Dermis blood vessel endothelial cell (primary cell): ENCODE results near the gene EPS15. TPM values are rescaled to one million over a fixed set of nuclear protein-coding genes. Genes with fewer than 3 reads are reported as not detected.
"Not testable (repeated sequence)": the region's sequence is repeated elsewhere in the genome, so short reads cannot be mapped to it uniquely, and the experiment has no call there.

Experiments
- DNase-seq: peaks from one replicate; pipeline ENCODE4 v3.0.0; 2010
- total RNA-seq: library from RNA; depleted of rRNA; stranded (reverse); fragments of >200 nt; gene quantifications from 2 replicates; pipeline ENCODE4 v1.2.3, GENCODE V29; 2014

The EPS15 gene
- total RNA-seq, 1 donor from 2014 or later: 112 TPM

DNA sequence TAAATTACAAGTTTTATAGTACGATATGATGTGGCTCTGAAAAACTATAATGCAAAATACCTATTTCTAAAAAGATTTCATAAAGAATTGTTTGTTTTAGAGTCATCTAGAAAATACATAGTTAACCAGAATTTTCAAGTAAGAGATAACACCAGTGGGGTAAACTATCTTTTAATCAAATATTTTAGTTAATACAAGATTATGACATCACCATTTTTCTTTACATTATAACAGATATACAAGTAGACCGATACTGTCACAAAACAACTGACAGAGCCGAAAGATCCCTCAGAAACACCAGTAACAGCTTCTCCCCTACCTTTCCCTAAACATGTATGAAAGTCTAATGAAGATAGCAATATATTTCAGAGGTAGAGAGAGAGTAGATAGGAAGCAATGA, 54.2 kb downstream of the EPS15 start:
- no peak for DNase-seq

DNA sequence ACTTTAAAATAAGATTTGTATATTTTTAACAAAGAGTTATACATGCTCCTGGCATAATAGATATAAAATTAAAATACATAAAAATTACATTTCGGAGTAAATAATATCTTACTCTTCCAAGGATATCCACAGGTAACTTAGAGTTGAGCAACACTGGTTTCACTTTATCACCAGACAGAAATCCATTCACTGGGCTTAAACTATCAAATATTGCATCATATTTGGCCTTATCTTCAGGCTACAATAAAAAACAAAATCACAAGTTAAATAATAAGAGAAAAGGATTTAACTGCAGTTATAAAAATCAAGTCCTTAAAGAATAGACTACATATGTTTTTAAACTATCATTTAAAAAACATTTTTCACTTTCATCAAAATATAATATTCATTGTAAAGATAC, 55.5 kb downstream of the EPS15 start:
- no peak for DNase-seq

DNA sequence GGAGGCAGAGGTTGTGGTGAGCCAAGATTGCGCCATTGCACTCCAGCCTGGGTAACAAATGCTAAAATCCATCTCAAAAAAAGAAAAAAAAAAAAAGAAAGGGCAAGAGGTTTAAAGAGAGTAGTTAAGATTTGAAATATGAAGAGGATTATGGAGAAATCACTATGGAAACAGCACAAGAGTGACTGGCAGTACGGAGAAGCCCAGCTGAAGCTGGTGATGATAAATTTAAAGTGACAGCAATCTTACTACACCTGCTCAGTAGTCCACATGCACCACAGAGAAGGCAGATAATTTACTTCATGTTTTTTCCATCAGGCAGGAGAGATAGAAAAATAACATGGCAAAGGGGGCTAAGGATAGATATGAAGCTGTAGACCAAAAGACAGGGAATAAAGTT, 56.8 kb downstream of the EPS15 start:
- not testable (repeated sequence) for DNase-seq

DNA sequence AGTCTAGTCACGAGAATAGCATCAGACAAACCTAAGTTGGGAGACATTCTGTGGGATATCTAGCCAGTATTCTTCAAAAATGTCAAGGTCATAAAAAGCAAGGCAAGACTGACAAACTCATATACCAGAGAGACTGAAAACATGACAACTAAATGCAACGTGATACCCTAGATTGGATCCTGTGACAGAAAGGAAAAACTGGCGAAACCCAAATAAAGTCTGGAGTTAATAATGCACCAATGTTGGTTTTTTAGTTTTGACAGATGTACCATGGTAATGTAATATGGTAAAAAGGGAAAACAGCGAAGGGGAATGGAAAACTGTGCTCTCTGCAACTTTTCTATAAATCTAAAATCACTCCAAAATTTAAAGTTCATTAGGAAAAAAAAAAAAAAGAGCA, 64.5 kb downstream of the EPS15 start:
- no peak for DNase-seq

- DNase-seq: peak; percentile 28
Observed at GRCh38 chr1:51453010-51453409, 66.1 kb downstream of the EPS15 start.

GRCh38 chr1:51448844-51449454, 70.1 kb downstream of the EPS15 start:
- DNase-seq: not testable (repeated sequence)

- DNase-seq: no peak
Observed at GRCh38 chr1:51445351-51446090, 73.5 kb downstream of the EPS15 start.

DNA sequence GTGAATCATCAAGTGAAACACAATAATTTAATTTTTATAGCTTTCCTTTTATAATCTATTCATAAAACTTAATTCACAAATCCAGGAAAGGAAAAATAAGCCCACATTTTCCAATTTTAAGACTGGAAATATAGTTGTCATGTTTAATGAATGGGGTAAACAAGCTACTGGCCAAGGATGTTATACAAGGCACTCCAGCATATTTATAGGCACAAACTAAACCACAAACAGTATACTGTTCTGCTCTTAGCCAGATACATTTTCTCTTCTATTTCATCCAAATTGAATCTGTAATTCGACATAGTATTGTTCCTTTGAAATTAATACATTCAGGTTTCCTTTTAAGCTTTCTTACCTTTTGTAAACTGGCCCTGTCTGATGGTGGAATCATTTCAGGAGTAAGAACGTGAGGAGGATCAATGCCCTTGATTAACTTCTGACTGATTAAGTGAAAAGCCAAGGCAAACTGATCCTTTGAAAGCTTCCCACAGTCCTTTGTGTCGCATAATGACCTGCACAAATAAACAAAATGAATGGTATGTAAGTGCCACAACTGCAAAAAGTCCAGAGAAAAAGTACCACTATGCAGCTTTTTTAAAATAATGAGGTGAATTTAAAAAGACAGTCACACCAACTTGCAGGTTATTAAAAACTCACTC, 74.4 kb downstream of the EPS15 start:
- DNase-seq: no peak

GRCh38 chr1:51444096-51444495, 75.0 kb downstream of the EPS15 start:
- no peak for DNase-seq

DNA sequence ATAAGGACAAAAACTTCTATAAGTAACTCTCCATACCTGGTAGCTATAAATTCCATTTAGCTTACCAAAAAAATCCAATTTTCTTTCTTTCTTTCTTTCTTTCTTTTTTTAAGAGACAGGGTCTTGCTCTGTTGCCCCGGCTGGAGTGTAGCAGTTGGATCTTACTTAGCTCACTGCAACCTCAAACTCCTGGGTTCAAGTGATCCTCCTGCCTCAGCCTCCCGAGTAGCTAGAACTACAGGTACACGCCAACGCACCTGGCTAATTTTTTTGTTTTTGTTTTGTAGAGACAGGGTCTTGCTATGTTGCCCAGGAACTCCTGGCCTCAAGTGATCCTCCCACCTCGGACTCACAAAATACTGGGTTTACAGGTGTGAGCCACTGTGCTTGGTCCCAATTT, 75.5 kb downstream of the EPS15 start:
- no peak for DNase-seq

GRCh38 chr1:51442616-51443015, 76.5 kb downstream of the EPS15 start:
- no peak for DNase-seq

- DNase-seq: no peak
Observed at GRCh38 chr1:51442198-51442597, 76.9 kb downstream of the EPS15 start.

DNA sequence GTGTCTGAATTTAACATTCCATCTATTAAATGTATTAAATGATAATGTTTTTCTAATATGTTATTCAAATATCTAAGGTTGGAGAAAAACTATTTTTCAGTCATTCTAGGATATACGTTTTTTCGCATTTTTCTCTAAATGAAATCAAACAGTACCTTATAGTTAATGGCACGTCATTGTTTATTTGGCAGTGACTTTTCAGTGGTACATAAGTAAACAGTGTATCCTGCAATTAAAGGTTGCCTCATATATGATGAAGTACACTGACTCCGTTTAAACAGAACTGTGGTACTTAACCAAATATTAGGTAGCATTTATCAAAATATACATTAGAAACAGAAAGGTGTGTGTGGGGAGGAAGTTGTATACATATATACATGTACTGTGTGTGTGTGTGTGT, 79.2 kb downstream of the EPS15 start:
- DNase-seq: no peak

GRCh38 chr1:51439053-51439452, 80.0 kb downstream of the EPS15 start:
- no peak for DNase-seq

GRCh38 chr1:51437391-51437790, 81.7 kb downstream of the EPS15 start:
- not testable (repeated sequence) for DNase-seq

GRCh38 chr1:51435878-51436277, 83.2 kb downstream of the EPS15 start:
- DNase-seq: no peak

DNA sequence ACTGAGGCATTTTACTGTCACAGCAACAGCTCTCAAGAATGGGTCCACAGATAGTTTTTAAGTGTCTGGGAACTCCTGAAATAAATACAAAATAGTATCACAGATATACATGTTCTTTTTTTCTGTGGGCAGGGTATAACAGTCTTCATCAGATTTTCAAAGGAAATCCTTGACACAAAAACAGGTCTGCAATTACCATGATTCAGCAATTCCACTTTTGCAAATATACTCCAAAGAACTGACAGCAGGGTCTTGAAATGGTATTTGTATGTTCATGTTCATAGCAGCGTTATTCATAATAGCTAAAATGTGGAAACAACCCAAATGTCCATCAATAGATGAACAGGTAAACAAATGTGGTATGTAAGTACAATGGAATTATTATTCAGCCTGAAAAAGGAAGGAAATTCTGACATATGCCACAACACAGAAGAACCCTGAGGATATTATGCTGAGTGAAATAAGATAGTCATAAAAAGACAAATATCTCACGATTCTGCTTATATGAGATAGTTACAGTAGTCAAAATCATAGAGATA, 85.0 kb downstream of the EPS15 start:
- DNase-seq: peak; percentile 56

GRCh38 chr1:51433269-51433971, 85.6 kb downstream of the EPS15 start:
- peak; percentile 43 for DNase-seq

- DNase-seq: no peak
Observed at GRCh38 chr1:51432146-51432545, 86.9 kb downstream of the EPS15 start.

DNA sequence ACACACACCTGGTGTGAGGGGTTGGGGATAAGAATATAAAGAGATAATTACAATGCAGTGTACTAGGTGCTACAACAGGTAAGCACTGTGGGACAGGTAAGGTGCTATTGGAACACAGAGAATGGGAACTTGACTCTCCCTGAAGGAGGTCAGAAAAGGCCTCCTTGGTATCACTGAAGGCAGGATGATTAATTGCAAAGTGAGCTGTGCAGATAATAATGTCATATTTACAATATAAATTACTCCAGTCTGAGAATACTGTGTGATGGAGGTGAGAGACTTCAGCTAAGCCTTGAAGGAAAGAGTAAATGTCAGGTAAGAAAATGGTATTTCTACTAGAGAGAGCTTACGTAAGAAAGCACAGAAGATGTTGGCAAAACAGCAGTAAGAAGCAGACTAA, 91.6 kb downstream of the EPS15 start:
- DNase-seq: no peak

GRCh38 chr1:51425955-51426354, 93.1 kb downstream of the EPS15 start:
- DNase-seq: no peak

- no peak for DNase-seq
Observed at GRCh38 chr1:51425273-51425672, 93.8 kb downstream of the EPS15 start.
